K562 (cell line): Measurements from ENCODE around the gene RO60. TPM values are rescaled to one million over a fixed set of nuclear protein-coding genes. Genes with fewer than 3 reads are reported as not detected.

ENCODE experiments used
- ATAC-seq: fragments of 200-7000 bp; cut with Tn5 transposase; 3 replicates; pipeline ENCODE4 v1.9.1; 2020; ENCODE audit warnings: moderate library complexity
- BruUV-seq: library from RNA; stranded (reverse); fragments of 400-500 nt; replicated peaks from 2 replicates; lab custom pipeline; 2021; lab: Mats Ljungman, UMichigan
- CTCF ChIA-PET: fragments of 300-600 bp; formaldehyde crosslinking; extraction: SDS; loops from one replicate; lab custom pipeline; 2021; ENCODE audit warnings: low intra/inter-chr PET ratio; lab: Yijun Ruan, JAX
- POLR2A ChIA-PET: fragments of 300-600, 350-650 bp; sonication (Branson Sonifier 250); formaldehyde crosslinking; extraction: SDS; loops from one replicate; lab custom pipeline; 2021; ENCODE audit warnings: antibody characterized with exemption, inconsistent platforms; lab: Yijun Ruan, JAX
- DNase-seq, 4 experiments: peaks; one replicate each; pipeline versions ENCODE4 v3.0.0 to v3.0.0-alpha.2; 2011 to 2018; ENCODE audit warnings: low spot score in 3 of 4, mixed read lengths in 3 of 4; ENCODE audit errors: extremely low read depth in 1 of 4
- FAIRE-seq: peaks from 2 replicates; lab custom pipeline; 2011; peaks lifted over from hg19 to GRCh38; lab: Jason Lieb, UNC
- H2AFZ ChIP-seq: 2 replicates; pipeline ENCODE4 v1.6.0; 2011; ENCODE audit warnings: low read depth, low read length, control low read depth, inconsistent platforms
- H3K27ac ChIP-seq: fragments of 200-600 bp; 3 replicates; pipeline ENCODE4 v1.8.0; 2011; ENCODE audit warnings: low read depth, mild to moderate bottlenecking, control low read depth, inconsistent platforms, low read length, moderate library complexity, mixed read lengths; ENCODE audit errors: extremely low read depth
- H3K27me3 ChIP-seq, 2 experiments: fragments of 300-600 bp in 1 of 2; 2 replicates in 1 of 2; 3 replicates in 1 of 2; pipeline versions ENCODE4 v1.6.0 to v1.8.0; 2011; ENCODE audit warnings: inconsistent platforms in 2 of 2, low read length in 2 of 2, mild to moderate bottlenecking in 1 of 2, mixed read lengths in 1 of 2, moderate library complexity in 1 of 2; ENCODE audit not compliant: control insufficient read depth in 2 of 2, insufficient read depth in 2 of 2
- H3K36me3 ChIP-seq: fragments of 300-600 bp; 3 replicates; pipeline ENCODE4 v1.8.0; 2011; ENCODE audit warnings: mild to moderate bottlenecking, low read length, inconsistent platforms; ENCODE audit not compliant: control insufficient read depth, insufficient read depth
- H3K4me1 ChIP-seq, 2 experiments: fragments of 200-600 bp in 1 of 2; replicated peaks in 1 of 2; 2 replicates in 1 of 2; 3 replicates in 1 of 2; pipeline versions ENCODE4 v1.5.1 to v1.8.0; 2011; ENCODE audit warnings: inconsistent platforms in 2 of 2, low read length in 2 of 2, mild to moderate bottlenecking in 1 of 2, mixed read lengths in 1 of 2, moderate library complexity in 1 of 2; ENCODE audit not compliant: control insufficient read depth in 2 of 2, insufficient read depth in 2 of 2
- H3K4me2 ChIP-seq: 2 replicates; pipeline ENCODE4 v1.6.1; 2011; ENCODE audit warnings: low read length, control low read depth, inconsistent platforms, mixed read lengths; ENCODE audit not compliant: insufficient read depth
- H3K4me3 ChIP-seq: fragments of 200-600 bp; sonication (generic), shearing (Covaris generic); 2 replicates; pipeline ENCODE4 v1.5.1; 2016; ENCODE audit warnings: control low read depth, inconsistent platforms
- H3K79me2 ChIP-seq: fragments of 200-600 bp; 3 replicates; pipeline ENCODE4 v1.8.0; 2011; ENCODE audit warnings: low read length, inconsistent platforms; ENCODE audit not compliant: control insufficient read depth, insufficient read depth
- H3K9ac ChIP-seq, 2 experiments: 2 replicates each; pipeline versions ENCODE4 v1.6.0 to v1.6.1; 2011; ENCODE audit warnings: low read depth in 2 of 2, low read length in 2 of 2, control low read depth in 1 of 2, inconsistent platforms in 1 of 2, mild to moderate bottlenecking in 1 of 2, mixed read lengths in 1 of 2; ENCODE audit not compliant: insufficient read depth in 1 of 2
- H3K9me1 ChIP-seq: one replicate; pipeline ENCODE4 v1.6.0; 2011; ENCODE audit warnings: inconsistent platforms, mild to moderate bottlenecking, low read length, moderate library complexity; ENCODE audit not compliant: control insufficient read depth, insufficient read depth
- H3K9me3 ChIP-seq: replicated peaks from 2 replicates; pipeline ENCODE4 v1.5.1; 2011; ENCODE audit warnings: low read depth, low read length, inconsistent platforms; ENCODE audit not compliant: control insufficient read depth, insufficient read depth
- H4K20me1 ChIP-seq: replicated peaks from 2 replicates; pipeline ENCODE4 v1.6.1; 2011; ENCODE audit warnings: low read length, inconsistent platforms, mixed read lengths; ENCODE audit not compliant: control insufficient read depth, insufficient read depth
- CEBPG ChIP-seq, 3 experiments: fragments of 200-800 bp in 1 of 3; sonication (Bioruptor generic) in 1 of 3; sonication (generic) in 1 of 3; formaldehyde crosslinking in 1 of 3; IDR thresholded peaks in 2 of 3; conservative IDR thresholded peaks in 1 of 3; 2 replicates each; pipeline versions ENCODE4 v1.6.1 to v1.8.0; 2016 to 2022; ENCODE audit warnings: missing compliant biosample characterization in 2 of 3, missing genetic modification characterization in 2 of 3, mild to moderate bottlenecking in 1 of 3, missing genetic modification reagents in 1 of 3
- CXXC5 ChIP-seq: fragments of 250-450 bp; sonication (Bioruptor Pico); IDR thresholded peaks from 2 replicates; pipeline ENCODE4 v1.8.0; 2022; ENCODE audit warnings: inconsistent platforms, mild to moderate bottlenecking, moderate library complexity
- DPF2 ChIP-seq: fragments of 450-650 bp; IDR thresholded peaks from 2 replicates; pipeline ENCODE4 v1.6.1; 2016
- GABPA ChIP-seq: fragments of 200-800 bp; sonication (Bioruptor generic); conservative IDR thresholded peaks from 2 replicates; pipeline ENCODE4 v1.6.1; 2016; ENCODE audit warnings: low read depth, missing genetic modification characterization, missing compliant biosample characterization
- GTF2A2 ChIP-seq: IDR thresholded peaks from 2 replicates; pipeline ENCODE4 v1.6.1; 2016; ENCODE audit warnings: mild to moderate bottlenecking, missing genetic modification characterization, missing compliant biosample characterization
- KLF13 ChIP-seq: fragments of 450-650 bp; IDR thresholded peaks from 2 replicates; pipeline ENCODE4 v1.6.1; 2016; ENCODE audit warnings: missing genetic modification characterization, low read depth, mild to moderate bottlenecking, missing compliant biosample characterization, moderate library complexity, borderline replicate concordance
- LEF1 ChIP-seq: fragments of 450-650 bp; IDR thresholded peaks from 2 replicates; pipeline ENCODE4 v1.6.1; 2016; ENCODE audit warnings: mild to moderate bottlenecking
- MED1 ChIP-seq: sonication (generic); formaldehyde crosslinking; IDR thresholded peaks from 2 replicates; pipeline ENCODE4 v1.8.1; 2023; ENCODE audit warnings: missing genetic modification reagents, borderline replicate concordance
- MYNN ChIP-seq, 2 experiments: sonication (generic); formaldehyde crosslinking in 1 of 2; IDR thresholded peaks; 2 replicates each; pipeline versions ENCODE4 v1.5.0 to v1.6.1; 2016 to 2020; ENCODE audit warnings: antibody characterized with exemption in 1 of 2, missing genetic modification reagents in 1 of 2
- NCOR1 ChIP-seq: fragments of 450-650 bp; IDR thresholded peaks from 2 replicates; pipeline ENCODE4 v1.6.1; 2016; ENCODE audit warnings: mild to moderate bottlenecking, moderate library complexity
- RBM25 ChIP-seq: fragments of 200-400 bp; formaldehyde crosslinking; IDR thresholded peaks from 2 replicates; pipeline ENCODE4 v1.6.1; 2018; ENCODE audit warnings: low read length, low read depth, moderate library complexity; ENCODE audit not compliant: severe bottlenecking
- SMAD4 ChIP-seq: fragments of 250-450 bp; sonication (Bioruptor Pico); conservative IDR thresholded peaks from 2 replicates; pipeline ENCODE4 v1.8.0; 2021; ENCODE audit warnings: inconsistent platforms, mild to moderate bottlenecking, moderate library complexity
- TRIM24 ChIP-seq, 2 experiments: fragments of 450-650 bp; IDR thresholded peaks; 2 replicates each; pipeline ENCODE4 v1.6.1; 2016
- ZNF311 ChIP-seq: fragments of 250-450 bp; sonication (Bioruptor Pico); IDR thresholded peaks from 2 replicates; pipeline ENCODE4 v1.4.0; 2020; ENCODE audit warnings: mild to moderate bottlenecking, moderate library complexity
- ZNF79 ChIP-seq: fragments of 250-450 bp; sonication (Bioruptor Pico); IDR thresholded peaks from 2 replicates; pipeline ENCODE4 v1.4.0; 2020; ENCODE audit warnings: low read depth, mild to moderate bottlenecking, moderate library complexity
- WGBS: fragments of 100-300 bp; shearing (Covaris generic); methylation state at CpG from one replicate; pipeline ENCODE4 v1.1.6; 2016; ENCODE audit warnings: low coverage, mixed read lengths; ENCODE audit not compliant: insufficient coverage; ENCODE audit errors: missing lambda C conversion rate; 5-methylcytosine and 5-hydroxymethylcytosine counted together
- in situ Hi-C: fragments of 300-500 bp; cut with MboI; formaldehyde crosslinking; loops from 4 replicates; pipeline ENCODE4 v1.15.0; 2018; ENCODE audit warnings: inconsistent platforms, mixed read lengths
- intact Hi-C: fragments of 100-400 bp; cut with micrococcal nuclease; formaldehyde crosslinking; loops from 2 replicates; pipeline ENCODE4 v1.14.2; 2022
- polyA plus RNA-seq, 8 experiments: library from polyadenylated mRNA; depleted of rRNA in 4 of 8; stranded (reverse) in 5 of 8; unstranded in 3 of 8; fragments of >200 nt; fragmentation: Nextera tagmentation in 2 of 8; fragmentation: Illumina TruSeq in 1 of 8; extraction: Ambion mirVana in 2 of 8; extraction: Trizol in 1 of 8; gene quantifications; 2 replicates each; pipeline versions ENCODE4 v1.2.1 to v1.2.3, GENCODE V29; 2011 to 2014; ENCODE audit warnings: inconsistent platforms in 1 of 8, missing spikeins in 1 of 8
- total RNA-seq, 7 experiments: library from RNA; depleted of rRNA in 6 of 7; stranded (reverse); fragments of >200 nt in 6 of 7; fragmentation: Illumina TruSeq in 2 of 7; extraction: Trizol in 2 of 7; gene quantifications; 2 replicates each; pipeline versions ENCODE4 v1.2.1 to v1.2.3, GENCODE V29; 2011 to 2021; ENCODE audit warnings: low replicate concordance in 1 of 7
- TF ChIP-seq, protein P1 (sequence below), 2 experiments: fragments of 450-650 bp in 1 of 2; sonication (generic) in 1 of 2; formaldehyde crosslinking in 1 of 2; IDR thresholded peaks in 1 of 2; conservative IDR thresholded peaks in 1 of 2; 2 replicates each; pipeline versions ENCODE4 v1.6.1 to v1.8.1; 2016 to 2023; ENCODE audit warnings: mild to moderate bottlenecking in 2 of 2, moderate library complexity in 2 of 2, inconsistent platforms in 1 of 2, missing genetic modification reagents in 1 of 2

RO60 gene
- total and polyA plus RNA-seq, 9 of the 15 experiments (the other 6 are each of a cell fraction or from before 2014, with no cell fraction given), result 24.9 to 187 (median 101) TPM

GRCh38 chr1:193102662-193103061 lies 43.2 kb downstream of the RO60 start:
- CTCF ChIA-PET, result no interaction called here

More at GRCh38 chr1:193102662-193103061, 43.2 kb downstream of the RO60 start:
- WGBS, result 73% methylated on average over 5 of the region's 5 CpGs
- in situ Hi-C loops, result no loop called here
- Histone ChIP-seq H3K27ac (no peak overlapping the region; the same call in 2 of the 3 replicates), H3K4me2 (no peak overlapping the region), H4K20me1 (no peaks in the 10 kb centered on the region), H3K27me3 (no peaks in the 10 kb centered on the region), H2AFZ (no peak overlapping the region), H3K4me1 (peaks cover 10 to 18% of the 10 kb centered on the region in 2 experiments; a peak in 4 of 5 replicates), H3K9me3 (no peaks in the 10 kb centered on the region), H3K79me2 (peaks cover 40% of the 10 kb centered on the region), H3K4me3 (no peak overlapping the region), H3K9ac (no peak overlapping the region), H3K9me1 (no peaks in the 10 kb centered on the region), H3K36me3 (peaks cover 47% of the 10 kb centered on the region)
- intact Hi-C loops, result no loop called here
- TF ChIP-seq MYNN (IDR thresholded peaks at IDR 0.05), result no peak
- no peak for TF ChIP-seq MYNN (CRISPR knock-in tag; IDR thresholded peaks at IDR 0.05)
- TF ChIP-seq NCOR1, result no peak
- TF ChIP-seq GABPA, result no peak
- TF ChIP-seq CEBPG (CRISPR knock-in tag; IDR thresholded peaks at IDR 0.05), result peak; percentile 74
- peak in 1 of 2 experiments; percentile 79; a peak in 2 of 4 replicates for TF ChIP-seq CEBPG (tag; conservative IDR thresholded peaks at IDR 0.05 in 1 of 2, IDR thresholded peaks at IDR 0.05 in 1 of 2)
- no peak for TF ChIP-seq LEF1
- TF ChIP-seq ZNF79 (CRISPR knock-in tag), result peak; percentile 83
- TF ChIP-seq DPF2, result no peak
- 0 out of 2 replicates have a peak, but pooled peaks have one; percentile 44 for TF ChIP-seq SMAD4 (CRISPR knock-in tag)
- TF ChIP-seq ZNF311, result no peak
- TF ChIP-seq TRIM24 (IDR thresholded peaks at IDR 0.05), result peak in 1 of 2 experiments; percentile 14; a peak in 1 of 4 replicates
- no peak for TF ChIP-seq KLF13 (tag)
- no peak for TF ChIP-seq MED1 (CRISPR knock-in tag)
- no peak for TF ChIP-seq GTF2A2 (tag)
- TF ChIP-seq CXXC5, result 0 out of 2 replicates have a peak, but pooled peaks have one; percentile 18
- peak; percentile 18 for TF ChIP-seq RBM25
- TF ChIP-seq, protein P1, sequence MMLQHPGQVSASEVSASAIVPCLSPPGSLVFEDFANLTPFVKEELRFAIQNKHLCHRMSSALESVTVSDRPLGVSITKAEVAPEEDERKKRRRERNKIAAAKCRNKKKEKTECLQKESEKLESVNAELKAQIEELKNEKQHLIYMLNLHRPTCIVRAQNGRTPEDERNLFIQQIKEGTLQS (IDR thresholded peaks at IDR 0.05), result peak; percentile 55
- TF ChIP-seq, protein P1 (CRISPR knock-in tag; conservative IDR thresholded peaks at IDR 0.05), result no peak
- no peak for FAIRE-seq
- ATAC-seq, result no peak
- no TSS peak for BruUV-seq
- no peak for DNase-seq
- POLR2A ChIA-PET, result interaction anchor here (2.2 to 4.9 kb wide), 2 partner anchors 9 to 44 kb away, joined by 26 to 29 read pairs; partner anchors contain the start of genes RO60 and UCHL5
